Measurements from ENCODE around the gene TTYH3.
"Not testable (repeated sequence)": the region's sequence is repeated elsewhere in the genome, so short reads cannot be mapped to it uniquely, and the experiment has no call there.

TTYH3 gene

GRCh38 chr7:2631946-2632732 is at the start of gene TTYH3:
TTYH3 (plus strand) TSS chr7:2631986; CDS start chr7:2632156, 170 bp downstream.
- peak in 2 of 58 donors; percentile 65 to 68 for DNase-seq

- DNase-seq: no peak
These were observed 49.6 kb upstream of the TTYH3 start for GRCh38 chr7:2582006-2582735.

GRCh38 chr7:2583798-2584580 is 47.8 kb upstream of the TTYH3 start:
- DNase-seq: no peak

GRCh38 chr7:2585446-2585845 is 46.3 kb upstream of the TTYH3 start:
- no peak for DNase-seq

- DNase-seq: no peak
These were observed 45.3 kb upstream of the TTYH3 start for GRCh38 chr7:2586326-2587020.

- DNase-seq: no peak
These were observed 44.7 kb upstream of the TTYH3 start for GRCh38 chr7:2587134-2587533.

- no peak for DNase-seq
These were observed 44.0 kb upstream of the TTYH3 start for GRCh38 chr7:2587778-2588177.

GRCh38 chr7:2589341-2589740 is 42.4 kb upstream of the TTYH3 start:
- DNase-seq: no peak

GRCh38 chr7:2589941-2590340 is 41.8 kb upstream of the TTYH3 start:
- not testable (repeated sequence) for DNase-seq

GRCh38 chr7:2592375-2592865 is 39.4 kb upstream of the TTYH3 start:
- no peak for DNase-seq

GRCh38 chr7:2593036-2593727 is 38.6 kb upstream of the TTYH3 start:
- DNase-seq: no peak

GRCh38 chr7:2594599-2594998 is 37.2 kb upstream of the TTYH3 start:
- DNase-seq: no peak

GRCh38 chr7:2595258-2595860 is 36.4 kb upstream of the TTYH3 start:
- DNase-seq: no peak

GRCh38 chr7:2596464-2597272 is 35.1 kb upstream of the TTYH3 start:
- DNase-seq: peak in 1 of 58 donors; percentile 18

GRCh38 chr7:2597273-2597640 is 34.5 kb upstream of the TTYH3 start:
- DNase-seq: no peak

- no peak for DNase-seq
These were observed 33.5 kb upstream of the TTYH3 start for GRCh38 chr7:2598154-2598823.

GRCh38 chr7:2601065-2601464 is 30.7 kb upstream of the TTYH3 start:
- no peak for DNase-seq

- no peak for DNase-seq
These were observed 29.9 kb upstream of the TTYH3 start for GRCh38 chr7:2601907-2602306.

Measured in anterior cingulate cortex (tissue), 58 donors.